OCI-LY1 (cell line): ENCODE data around the gene NCOR2.
A peak's percentile ranks its signal among the peaks of the same experiment; 100 is the strongest.

ENCODE experiments used
- H2AFZ ChIP-seq: fragments of 200-600 bp; sonication (generic), shearing (Covaris generic); 2 replicates; pipeline ENCODE4 v1.6.0; 2014; ENCODE audit warnings: antibody characterized with exemption, mild to moderate bottlenecking, low read length
- H3F3A ChIP-seq: fragments of 200-600 bp; sonication (generic), shearing (Covaris generic); 2 replicates; pipeline ENCODE4 v1.6.0; 2014; ENCODE audit warnings: mild to moderate bottlenecking, antibody characterized with exemption, low read length, moderate library complexity; ENCODE audit not compliant: insufficient read depth
- H3K27ac ChIP-seq: fragments of 200-600 bp; sonication (generic); 2 replicates; pipeline ENCODE4 v1.5.1; 2014; ENCODE audit warnings: low read length, mixed run types, mild to moderate bottlenecking, low read depth; ENCODE audit not compliant: poor library complexity, severe bottlenecking
- H3K27me3 ChIP-seq: fragments of 200-600 bp; sonication (generic); 2 replicates; pipeline ENCODE4 v1.6.0; 2014; ENCODE audit warnings: antibody characterized with exemption, mild to moderate bottlenecking, low read length, moderate library complexity; ENCODE audit not compliant: insufficient read depth
- H3K36me3 ChIP-seq: fragments of 200-600 bp; sonication (generic); 2 replicates; pipeline ENCODE4 v1.6.1; 2014; ENCODE audit warnings: mild to moderate bottlenecking, antibody characterized with exemption, low read length, moderate library complexity, mixed read lengths; ENCODE audit not compliant: insufficient read depth
- H3K4me1 ChIP-seq: fragments of 200-600 bp; sonication (generic); 2 replicates; pipeline ENCODE4 v1.5.1; 2014; ENCODE audit warnings: mild to moderate bottlenecking, low read length, moderate library complexity; ENCODE audit not compliant: insufficient read depth, severe bottlenecking
- H3K4me2 ChIP-seq: fragments of 200-600 bp; sonication (generic), shearing (Covaris generic); 2 replicates; pipeline ENCODE4 v1.6.1; 2014; ENCODE audit warnings: low read length
- H3K4me3 ChIP-seq: fragments of 200-600 bp; sonication (generic); 2 replicates; pipeline ENCODE4 v1.5.1; 2014; ENCODE audit warnings: low read length, low read depth, mild to moderate bottlenecking, mixed read lengths; ENCODE audit not compliant: poor library complexity, severe bottlenecking
- H3K79me2 ChIP-seq: fragments of 200-600 bp; shearing (Covaris generic); 2 replicates; pipeline ENCODE4 v1.6.1; 2016; ENCODE audit warnings: mixed run types, low read length, mixed read lengths; ENCODE audit not compliant: insufficient read depth
- H3K9ac ChIP-seq: fragments of 200-600 bp; sonication (generic), shearing (Covaris generic); 2 replicates; pipeline ENCODE4 v1.6.1; 2014; ENCODE audit warnings: mild to moderate bottlenecking, low read length, mixed read lengths
- H3K9me2 ChIP-seq: fragments of 200-600 bp; sonication (generic), shearing (Covaris generic); 2 replicates; pipeline ENCODE4 v1.6.1; 2014; ENCODE audit warnings: low read depth, mild to moderate bottlenecking, low read length, mixed read lengths
- H3K9me3 ChIP-seq: fragments of 200-600 bp; shearing (Covaris generic); 2 replicates; pipeline ENCODE4 v1.6.1; 2014; ENCODE audit warnings: low read length, mixed read lengths
- H4K20me1 ChIP-seq: fragments of 200-600 bp; sonication (generic), shearing (Covaris generic); 2 replicates; pipeline ENCODE4 v1.6.0; 2016; ENCODE audit warnings: mild to moderate bottlenecking, low read length; ENCODE audit not compliant: insufficient read depth
- CTCF ChIP-seq: fragments of 200-600 bp; sonication (generic), shearing (Covaris generic); IDR thresholded peaks from 2 replicates; pipeline ENCODE4 v1.5.1; 2017; ENCODE audit warnings: mild to moderate bottlenecking, antibody characterized with exemption, low read length, moderate library complexity, mixed read lengths
- EZH2 ChIP-seq: fragments of 200-600 bp; sonication (generic), shearing (Covaris generic); IDR thresholded peaks from 2 replicates; pipeline ENCODE4 v1.8.0; 2017; ENCODE audit warnings: borderline replicate concordance, mixed run types, mild to moderate bottlenecking, antibody characterized with exemption, low read length, moderate library complexity, mixed read lengths

Gene NCOR2

GRCh38 chr12:124566997-124567672 is at the start of gene NCOR2:
NCOR2 (minus strand) TSS chr12:124567612; CDS start chr12:124495251, 72,361 bp downstream.
- Histone ChIP-seq H3K79me2 (no peaks in the 10 kb centered on the region), H3K27ac (no peak within 1 kb of the TSS), H2AFZ (no peak within 1 kb of the TSS), H4K20me1 (no peaks in the 10 kb centered on the region), H3K36me3 (no peaks in the 10 kb centered on the region; the same call in 1 of the 2 replicates), H3K4me2 (peak within 1 kb of the TSS; percentile 89), H3K9me2 (no peaks in the 10 kb centered on the region), H3K9me3 (no peaks in the 10 kb centered on the region), H3F3A (no peaks in the 10 kb centered on the region), H3K9ac (peak within 1 kb of the TSS; percentile 90), H3K4me3 (peak within 1 kb of the TSS; percentile 87), H3K4me1 (peaks cover 20% of the 10 kb centered on the region), H3K27me3 (peaks cover 7% of the 10 kb centered on the region; the same call in 1 of the 2 replicates)
- TF ChIP-seq CTCF, result no peak
- TF ChIP-seq EZH2, result no peak

- H3K9me2 ChIP-seq, result no peaks in the 10 kb centered on the region
- H2AFZ ChIP-seq, result no peak overlapping the region
- H3K4me3 ChIP-seq, result no peak overlapping the region
- no peak overlapping the region for H3K4me2 ChIP-seq
- H3K9me3 ChIP-seq, result no peaks in the 10 kb centered on the region
- TF ChIP-seq EZH2, result no peak
- TF ChIP-seq CTCF, result no peak
- peaks cover 10% of the 10 kb centered on the region for H3K27me3 ChIP-seq
- H3K79me2 ChIP-seq, result no peaks in the 10 kb centered on the region
- no peaks in the 10 kb centered on the region for H3F3A ChIP-seq
- no peaks in the 10 kb centered on the region for H3K36me3 ChIP-seq
- H3K9ac ChIP-seq, result no peak overlapping the region
- H4K20me1 ChIP-seq, result no peaks in the 10 kb centered on the region
- no peak overlapping the region for H3K27ac ChIP-seq
- H3K4me1 ChIP-seq, result no peaks in the 10 kb centered on the region
Measured at GRCh38 chr12:124616394-124617221, 49.2 kb upstream of the NCOR2 start.

- H3K9me2 ChIP-seq, result no peaks in the 10 kb centered on the region
- no peaks in the 10 kb centered on the region for H3F3A ChIP-seq
- peaks cover 12% of the 10 kb centered on the region; the same call in 1 of the 2 replicates for H3K27me3 ChIP-seq
- no peak overlapping the region for H2AFZ ChIP-seq
- H3K9me3 ChIP-seq, result no peaks in the 10 kb centered on the region
- H3K79me2 ChIP-seq, result no peaks in the 10 kb centered on the region
- no peak for TF ChIP-seq EZH2
- no peak for TF ChIP-seq CTCF
- H3K4me3 ChIP-seq, result no peak overlapping the region
- no peaks in the 10 kb centered on the region for H3K36me3 ChIP-seq
- H3K27ac ChIP-seq, result no peak overlapping the region
- H3K4me2 ChIP-seq, result no peak overlapping the region
- H3K4me1 ChIP-seq, result peaks cover 2% of the 10 kb centered on the region
- no peak overlapping the region for H3K9ac ChIP-seq
- no peaks in the 10 kb centered on the region for H4K20me1 ChIP-seq
Measured at GRCh38 chr12:124614512-124615292, 47.3 kb upstream of the NCOR2 start.
